ENCODE data around the gene VAC14.

VAC14 gene

GRCh38 chr16:70780546-70780945 is 20.4 kb downstream of the VAC14 start:
- Histone ChIP-seq H3K36me3 (ENCODE audit: control insufficient read depth, insufficient read depth, low read length) (peaks cover 50% of the 10 kb centered on the region), H3K27me3 (replicated peaks; ENCODE audit: control insufficient read depth, insufficient read depth, low read length) (no peaks in the 10 kb centered on the region), H3K4me3 (replicated peaks; ENCODE audit: low read depth, low read length) (no peak overlapping the region)
- no peak for TF ChIP-seq CTCF (IDR thresholded peaks at IDR 0.05; ENCODE audit: insufficient read depth, low read length, poor library complexity, severe bottlenecking)
- no peak for DNase-seq (ENCODE audit: extremely low read depth, insufficient read length)

GRCh38 chr16:70779361-70779760 is 21.6 kb downstream of the VAC14 start:
- peaks cover 44% of the 10 kb centered on the region for H3K36me3 ChIP-seq (ENCODE audit: control insufficient read depth, insufficient read depth, low read length)
- H3K27me3 ChIP-seq (replicated peaks; ENCODE audit: control insufficient read depth, insufficient read depth, low read length) = no peaks in the 10 kb centered on the region

GRCh38 chr16:70778901-70779309 is 22.1 kb downstream of the VAC14 start:
- DNase-seq (ENCODE audit: extremely low read depth, insufficient read length) = no peak
- Histone ChIP-seq H3K27me3 (replicated peaks; ENCODE audit: control insufficient read depth, insufficient read depth, low read length) (no peaks in the 10 kb centered on the region), H3K4me3 (replicated peaks; ENCODE audit: low read depth, low read length) (no peak overlapping the region), H3K36me3 (ENCODE audit: control insufficient read depth, insufficient read depth, low read length) (peaks cover 44% of the 10 kb centered on the region)
- no peak for TF ChIP-seq CTCF (IDR thresholded peaks at IDR 0.05; ENCODE audit: insufficient read depth, low read length, poor library complexity, severe bottlenecking)

More at GRCh38 chr16:70779361-70779760, 21.6 kb downstream of the VAC14 start:
- H3K4me3 ChIP-seq (replicated peaks; ENCODE audit: low read depth, low read length) = no peak overlapping the region
- TF ChIP-seq CTCF (IDR thresholded peaks at IDR 0.05; ENCODE audit: insufficient read depth, low read length, poor library complexity, severe bottlenecking) = no peak
- no peak for DNase-seq (ENCODE audit: extremely low read depth, insufficient read length)

GRCh38 chr16:70777973-70778406 is 23.0 kb downstream of the VAC14 start:
- no peak for DNase-seq (ENCODE audit: extremely low read depth, insufficient read length)
- Histone ChIP-seq H3K4me3 (replicated peaks; ENCODE audit: low read depth, low read length) (no peak overlapping the region), H3K36me3 (ENCODE audit: control insufficient read depth, insufficient read depth, low read length) (peaks cover 34% of the 10 kb centered on the region), H3K27me3 (replicated peaks; ENCODE audit: control insufficient read depth, insufficient read depth, low read length) (no peaks in the 10 kb centered on the region)
- TF ChIP-seq CTCF (IDR thresholded peaks at IDR 0.05; ENCODE audit: insufficient read depth, low read length, poor library complexity, severe bottlenecking) = no peak

- DNase-seq (ENCODE audit: extremely low read depth, insufficient read length) = no peak
- no peak for TF ChIP-seq CTCF (IDR thresholded peaks at IDR 0.05; ENCODE audit: insufficient read depth, low read length, poor library complexity, severe bottlenecking)
- Histone ChIP-seq H3K27me3 (replicated peaks; ENCODE audit: control insufficient read depth, insufficient read depth, low read length) (no peaks in the 10 kb centered on the region), H3K36me3 (ENCODE audit: control insufficient read depth, insufficient read depth, low read length) (peaks cover 30% of the 10 kb centered on the region), H3K4me3 (replicated peaks; ENCODE audit: low read depth, low read length) (no peak overlapping the region)
Measured at GRCh38 chr16:70777496-70777895, 23.5 kb downstream of the VAC14 start.

- Histone ChIP-seq H3K36me3 (ENCODE audit: control insufficient read depth, insufficient read depth, low read length) (peaks cover 22% of the 10 kb centered on the region), H3K4me3 (replicated peaks; ENCODE audit: low read depth, low read length) (no peak overlapping the region)
- TF ChIP-seq CTCF (IDR thresholded peaks at IDR 0.05; ENCODE audit: insufficient read depth, low read length, poor library complexity, severe bottlenecking) = no peak
Measured at GRCh38 chr16:70775399-70775798, 25.6 kb downstream of the VAC14 start.

More at GRCh38 chr16:70775399-70775798, 25.6 kb downstream of the VAC14 start:
- no peak for DNase-seq (ENCODE audit: extremely low read depth, insufficient read length)
- H3K27me3 ChIP-seq (replicated peaks; ENCODE audit: control insufficient read depth, insufficient read depth, low read length) = no peaks in the 10 kb centered on the region

All from GM06990 (cell line).